HG03159 (cell line): ENCODE results near the gene WNT9A.

Experiments
- ATAC-seq: cut with Tn5 transposase; IDR thresholded peaks from one replicate; pipeline ENCODE4 v1.9.1; 2021; ENCODE audit warnings: mild to moderate bottlenecking, moderate library complexity; ENCODE audit not compliant: unreplicated experiment

WNT9A gene

DNA sequence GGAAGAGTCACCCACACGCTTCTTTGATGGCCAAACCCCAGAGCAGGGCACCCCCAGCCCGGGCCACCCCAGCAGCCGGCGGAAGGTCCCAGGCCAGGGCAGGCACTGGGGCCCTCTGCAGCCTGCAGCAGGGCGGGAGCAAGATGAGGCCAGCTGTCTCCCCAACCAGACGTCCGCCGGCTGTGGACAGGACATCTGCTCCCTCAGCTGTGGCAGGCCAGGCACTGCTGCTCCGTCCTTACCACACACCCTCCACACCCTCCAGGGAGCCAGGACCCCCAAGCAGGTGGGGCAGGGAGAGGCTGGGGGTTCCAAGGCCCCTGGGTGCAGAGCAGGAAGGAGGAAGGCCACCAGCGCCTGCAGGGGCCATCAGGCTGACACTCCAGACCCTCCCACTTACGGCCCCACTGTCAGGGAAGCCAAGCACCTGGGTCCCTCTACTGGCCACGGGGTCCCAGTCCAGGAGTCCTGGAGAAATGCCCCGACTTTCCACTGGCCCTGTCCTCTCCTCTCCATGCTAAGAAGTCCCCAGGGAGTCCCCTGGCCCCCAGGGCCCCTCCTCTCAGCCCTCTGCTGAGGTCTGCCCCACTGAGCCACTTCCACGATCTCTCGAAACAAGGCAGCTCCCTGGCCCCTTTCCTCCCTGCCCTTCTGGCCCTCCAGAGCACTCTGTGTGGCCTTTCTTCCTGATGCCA lies 5.6 kb downstream of the WNT9A start:
- ATAC-seq = no peak

DNA sequence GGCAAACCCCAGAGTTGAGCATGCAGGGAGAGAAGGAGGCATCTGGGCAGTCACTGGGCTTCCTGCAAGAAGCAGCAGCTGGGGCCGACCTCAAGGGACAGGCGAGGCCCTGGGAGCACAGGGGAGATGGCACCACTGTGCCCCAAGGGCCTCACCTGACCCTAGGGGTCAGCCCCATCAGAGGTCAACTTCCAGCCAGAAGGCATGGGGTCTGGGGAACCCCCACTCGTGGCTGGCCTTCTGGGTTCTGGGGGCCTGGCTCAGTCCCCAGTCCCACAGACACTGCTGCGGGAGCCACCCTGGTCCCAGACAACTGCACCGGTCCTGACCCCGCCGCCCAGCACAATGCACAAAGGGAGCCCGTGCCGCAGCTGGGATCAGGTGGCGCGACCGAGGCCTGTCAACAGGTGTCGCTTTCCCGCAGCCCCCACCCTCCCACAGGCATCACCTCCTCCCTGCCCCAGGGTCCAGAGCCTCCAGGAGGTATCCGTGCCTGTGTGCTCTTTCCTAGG lies 6.2 kb downstream of the WNT9A start:
- ATAC-seq = no peak

DNA sequence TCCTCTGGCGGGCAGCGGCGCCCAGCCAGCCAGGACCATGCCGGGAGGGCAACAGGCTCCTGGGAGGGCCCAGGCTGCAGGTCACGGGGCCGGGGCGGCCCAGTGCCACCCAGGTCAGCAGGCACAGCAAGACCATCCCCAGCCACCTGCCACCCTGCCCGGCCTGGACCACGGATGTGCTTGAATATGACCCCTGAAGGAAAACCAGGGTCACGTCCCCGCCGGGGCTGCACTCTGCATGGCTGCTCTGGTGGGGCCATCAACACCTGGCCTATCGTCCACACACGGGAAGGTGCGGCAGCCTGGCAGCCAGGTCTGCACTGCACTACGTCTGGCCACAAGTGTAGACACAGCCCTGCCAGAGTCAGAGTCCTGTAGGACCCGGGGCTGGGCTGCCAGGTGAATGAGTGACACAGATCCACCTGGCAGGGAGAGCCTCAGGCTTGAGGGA lies 6.9 kb downstream of the WNT9A start:
- no peak for ATAC-seq

GRCh38 chr1:227939791-227940771 lies 7.7 kb downstream of the WNT9A start:
- ATAC-seq = no peak

DNA sequence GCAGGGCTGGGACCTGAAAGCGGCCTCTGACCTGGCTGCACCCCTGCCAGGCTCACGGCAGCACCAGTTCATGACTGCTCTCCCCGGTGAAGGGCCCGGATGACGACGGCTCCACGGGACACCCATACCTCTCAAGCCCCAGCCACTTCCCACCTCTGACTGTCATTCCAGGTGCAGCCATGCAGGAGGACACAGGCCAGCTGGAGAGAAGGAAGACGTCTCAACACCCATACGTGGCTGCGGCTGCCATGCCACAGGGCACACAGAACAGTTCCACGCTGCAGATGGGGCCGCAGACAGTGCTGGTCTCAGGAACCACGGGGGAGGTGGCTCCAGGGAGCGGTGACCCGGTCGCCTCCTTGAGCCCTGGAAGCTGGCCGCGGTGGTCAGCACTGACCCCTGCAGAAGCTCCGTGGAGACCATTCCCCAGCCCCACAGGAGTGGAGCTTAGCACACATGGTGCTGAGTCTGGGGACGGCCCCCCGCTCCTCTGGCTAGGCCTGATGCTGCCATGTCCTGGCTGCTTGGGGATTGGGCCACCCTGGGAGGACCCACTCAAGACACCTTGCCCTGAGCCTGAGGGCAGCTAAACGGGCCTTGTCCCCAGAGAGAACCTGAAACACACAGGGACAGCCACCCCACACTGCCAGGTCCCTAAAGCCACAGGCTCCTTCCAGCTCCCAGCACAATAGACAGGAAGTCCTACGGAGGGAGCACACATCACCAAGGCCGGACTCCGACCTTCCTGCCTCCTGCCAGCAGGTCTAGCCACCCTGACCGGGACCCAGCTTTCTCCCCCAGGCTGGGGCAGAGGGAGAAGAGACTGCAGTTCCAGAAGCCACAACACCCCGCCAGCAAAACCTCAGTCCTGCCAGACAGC lies 8.6 kb downstream of the WNT9A start:
- ATAC-seq = no peak

- ATAC-seq = no peak
These were observed 9.5 kb downstream of the WNT9A start for GRCh38 chr1:227938276-227938675.

DNA sequence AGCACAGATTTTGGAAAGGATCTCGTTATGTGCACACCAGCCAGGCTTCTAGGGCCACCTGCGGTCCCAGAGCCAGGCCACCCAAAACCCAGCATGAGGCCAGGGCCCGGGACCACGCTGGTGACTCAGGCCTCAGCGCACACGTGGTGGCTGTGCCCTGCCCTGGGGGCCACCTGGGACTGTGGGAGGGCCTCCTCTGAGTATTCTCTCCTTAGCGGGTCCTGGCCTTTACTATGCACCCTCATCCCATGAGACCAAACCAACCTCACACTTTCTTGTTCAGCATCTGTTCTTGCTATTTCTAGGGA lies 9.9 kb downstream of the WNT9A start:
- ATAC-seq = no peak

DNA sequence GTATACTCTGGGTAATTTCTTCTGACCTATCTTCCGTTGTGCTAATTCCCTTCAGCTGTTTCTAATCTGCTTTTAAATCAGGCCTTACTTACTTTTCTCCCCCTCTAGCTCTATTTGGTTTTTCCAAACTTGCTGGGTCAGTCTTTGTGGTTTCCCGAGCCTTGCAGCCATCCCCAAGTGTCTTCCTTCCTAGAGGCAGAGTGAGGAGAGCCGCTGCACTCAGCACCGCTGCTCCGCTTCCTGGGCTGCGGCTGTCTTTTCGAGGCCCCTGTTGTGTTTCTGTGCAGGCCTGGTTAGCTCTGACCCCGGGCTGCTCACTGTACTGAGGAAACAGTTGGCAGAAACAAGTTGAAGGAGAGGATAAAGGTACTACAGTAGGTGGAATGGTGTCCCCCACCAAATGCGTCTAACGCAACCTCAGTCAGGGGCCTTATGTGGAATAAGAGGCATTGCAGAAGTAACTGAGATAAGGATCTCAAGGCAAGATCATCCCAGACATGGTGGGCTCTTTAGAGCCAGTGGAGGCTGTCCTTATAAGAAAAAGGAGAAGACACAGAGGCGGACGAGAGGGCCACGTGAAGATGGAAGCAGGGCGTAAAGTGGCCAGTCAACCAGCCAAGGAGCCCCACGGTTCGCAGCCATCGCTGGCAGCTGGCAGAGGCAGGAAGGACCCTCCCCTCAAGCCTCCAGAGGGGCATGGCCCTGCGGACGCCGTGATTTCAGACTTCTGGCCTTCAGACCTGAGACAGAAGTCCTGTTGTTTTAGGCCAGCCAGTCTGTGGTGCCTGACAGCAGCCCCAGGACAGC lies 10.5 kb downstream of the WNT9A start:
- ATAC-seq = no peak

DNA sequence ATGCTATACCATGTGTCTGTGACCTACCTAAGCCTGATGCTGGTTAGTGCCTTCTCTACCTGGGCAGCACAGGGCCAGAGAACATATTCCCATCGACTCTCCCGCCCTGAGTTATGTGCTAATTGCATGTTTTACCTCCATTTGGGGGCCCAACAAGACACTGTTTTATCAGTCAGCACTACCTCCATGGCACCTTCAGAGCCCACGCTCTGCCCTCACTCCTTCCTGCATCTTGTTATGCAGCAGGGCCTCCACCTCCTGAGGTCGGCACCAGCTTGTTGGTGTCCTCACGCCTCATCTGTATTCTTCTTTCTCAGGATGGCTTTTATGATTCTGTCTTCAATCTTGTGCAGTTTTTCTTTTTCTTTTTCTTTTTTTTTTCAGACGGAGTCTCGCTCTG lies 11.9 kb downstream of the WNT9A start:
- no peak for ATAC-seq

DNA sequence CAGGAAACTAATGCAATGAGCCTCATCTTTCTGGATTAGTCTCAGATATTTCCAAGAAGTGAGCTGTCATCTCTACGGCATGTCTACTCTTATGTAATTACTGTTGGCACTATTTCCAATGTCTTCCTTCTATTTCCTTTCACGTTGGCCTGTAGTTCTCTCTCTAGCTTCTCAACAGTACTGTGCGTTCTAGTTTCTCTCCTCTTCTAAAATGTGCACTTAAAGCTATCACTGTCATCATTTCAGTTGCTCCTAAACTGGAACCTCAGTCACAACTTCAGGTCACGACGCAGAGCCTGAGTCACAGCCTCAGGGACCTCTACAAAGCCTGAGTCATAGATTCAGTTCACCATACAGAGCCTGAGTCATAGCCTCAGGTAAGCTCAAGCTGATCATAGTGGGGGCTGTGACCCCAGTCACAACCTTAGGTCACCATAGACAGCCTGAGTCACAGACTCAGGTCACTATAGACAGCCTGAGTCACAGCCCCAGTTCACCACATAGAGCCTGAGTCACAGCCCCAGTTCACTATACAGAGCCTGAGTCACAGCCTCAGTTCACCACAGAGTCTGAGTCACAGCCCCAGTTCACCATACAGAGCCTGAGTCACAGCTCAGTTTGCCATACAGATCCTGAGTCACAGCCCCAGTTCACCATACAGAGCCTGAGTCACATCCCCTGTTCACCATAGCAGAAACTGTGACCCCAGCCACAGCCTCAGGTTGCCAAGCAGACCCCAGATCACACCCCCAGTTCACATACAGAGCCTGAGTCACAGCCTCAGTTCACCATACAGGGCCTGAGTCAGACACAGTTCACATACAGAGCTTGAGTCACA lies 13.0 kb downstream of the WNT9A start:
- ATAC-seq = no peak

DNA sequence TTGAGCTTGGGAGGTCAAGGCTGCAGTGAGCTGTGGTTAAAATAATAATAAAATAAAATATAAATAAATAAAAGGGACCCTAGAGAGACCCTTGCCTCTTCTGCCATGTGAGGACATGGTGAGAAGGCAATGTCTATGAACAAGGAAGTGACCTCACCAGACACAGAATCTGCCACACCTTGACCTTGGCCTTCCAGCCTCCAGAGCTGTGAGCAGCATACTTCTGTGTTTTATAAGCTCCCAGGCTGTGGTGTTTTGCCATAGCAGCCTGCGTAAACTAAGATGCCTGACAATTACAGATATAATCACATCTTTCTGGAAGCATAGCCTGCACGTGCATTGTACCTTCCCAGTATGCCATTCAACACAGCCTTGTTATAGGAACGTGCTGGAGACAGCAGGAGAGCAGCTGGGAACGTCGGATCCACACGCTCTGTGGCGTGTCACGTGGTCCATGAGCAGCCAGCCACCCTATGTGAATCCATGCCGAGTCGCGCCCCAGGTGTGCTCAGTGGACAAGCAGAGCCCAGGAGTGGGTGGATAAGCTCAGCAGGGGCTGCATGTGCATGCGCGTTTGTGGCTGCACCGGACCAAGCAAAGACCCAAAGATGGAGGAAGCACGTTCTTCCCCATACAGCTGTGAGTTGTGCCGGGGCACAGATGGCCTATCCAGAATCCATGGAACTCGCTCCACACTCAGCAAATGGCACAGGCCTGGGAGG lies 17.8 kb downstream of the WNT9A start:
- no peak for ATAC-seq

- no peak for ATAC-seq
These were observed 18.8 kb downstream of the WNT9A start for GRCh38 chr1:227928811-227929375.

DNA sequence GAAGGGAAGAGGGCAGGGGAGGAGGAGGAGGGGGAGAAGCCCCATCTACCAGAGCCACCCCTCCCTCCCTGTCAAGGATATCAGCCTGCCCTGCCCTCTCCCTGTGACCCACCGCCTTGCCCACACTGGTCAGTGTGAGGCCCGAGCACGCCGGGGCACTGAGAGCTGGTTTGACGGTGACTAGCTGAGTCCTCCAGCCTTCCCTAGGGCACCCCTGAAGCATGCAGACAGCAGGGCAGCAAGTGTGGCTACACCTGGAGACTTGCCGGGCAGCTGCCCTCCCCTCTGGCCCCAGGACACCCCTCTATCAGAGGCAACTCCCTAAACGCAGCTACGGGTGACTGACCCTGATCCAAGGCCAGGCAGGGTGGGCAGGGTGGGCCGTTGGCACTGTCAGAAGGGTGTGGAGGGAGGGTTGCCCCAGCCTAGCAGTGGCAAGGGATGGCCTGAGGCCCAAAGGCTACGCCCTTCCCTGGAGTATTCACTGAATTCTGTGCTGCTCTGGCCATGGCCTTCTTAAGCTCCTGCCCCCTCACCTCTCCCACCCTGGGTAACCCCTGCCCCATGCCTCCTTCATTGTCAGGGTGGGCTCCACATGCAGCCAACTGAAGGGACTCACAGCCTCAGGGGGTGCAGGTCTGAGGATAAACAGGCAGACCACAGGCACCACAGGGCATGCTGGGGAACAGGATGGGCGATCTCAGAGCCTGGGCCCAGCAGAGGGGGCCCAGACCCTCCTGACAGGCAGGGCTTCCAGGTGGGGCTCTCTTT lies 19.6 kb downstream of the WNT9A start:
- no peak for ATAC-seq

DNA sequence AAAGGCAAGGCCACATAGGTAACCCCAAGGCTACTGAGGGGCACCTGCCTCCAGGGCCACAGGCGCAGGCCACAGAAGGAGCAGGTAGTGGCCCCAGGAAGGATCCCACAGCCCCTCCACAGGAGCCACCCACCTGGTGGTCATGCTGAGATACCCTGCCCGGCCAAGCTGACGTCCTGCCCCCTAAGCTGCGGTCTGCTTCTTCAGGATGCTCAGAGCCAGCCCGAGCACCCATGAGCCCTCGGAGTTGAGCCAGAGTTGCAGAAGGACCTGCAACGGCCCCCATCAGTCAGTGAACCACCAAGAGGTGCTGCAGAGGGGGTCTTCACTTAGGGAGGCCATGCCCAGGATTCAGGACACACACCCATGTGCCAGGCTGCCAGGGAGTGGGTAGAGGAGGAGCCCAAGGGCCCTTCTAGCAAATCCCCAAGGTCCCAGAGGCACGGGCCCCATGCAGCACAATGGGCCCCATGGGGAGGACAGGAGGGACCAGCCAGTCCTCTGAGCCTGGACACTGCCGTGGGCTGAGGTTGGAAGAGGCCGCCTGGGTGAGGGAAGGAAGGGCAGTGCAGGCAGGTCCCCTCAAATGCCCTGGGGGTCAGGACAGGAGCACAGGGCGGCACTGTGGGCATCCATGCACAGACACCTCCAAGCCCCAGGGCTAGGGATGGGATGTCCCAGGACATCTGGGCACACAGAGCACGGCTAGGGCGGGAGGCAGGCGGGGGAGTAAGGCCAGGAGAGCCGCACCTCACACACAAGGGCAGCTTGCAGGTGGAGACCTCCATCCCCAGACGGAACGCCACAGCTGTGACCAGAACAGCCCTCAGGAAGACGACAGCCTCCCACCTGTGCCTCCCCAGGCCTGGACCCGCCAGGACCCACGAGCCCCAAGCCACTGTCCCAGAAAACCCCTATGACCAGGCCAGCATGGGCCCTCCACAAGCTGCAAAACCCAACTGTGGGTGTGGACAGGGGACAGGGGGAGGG lies 20.5 kb downstream of the WNT9A start:
- no peak for ATAC-seq

DNA sequence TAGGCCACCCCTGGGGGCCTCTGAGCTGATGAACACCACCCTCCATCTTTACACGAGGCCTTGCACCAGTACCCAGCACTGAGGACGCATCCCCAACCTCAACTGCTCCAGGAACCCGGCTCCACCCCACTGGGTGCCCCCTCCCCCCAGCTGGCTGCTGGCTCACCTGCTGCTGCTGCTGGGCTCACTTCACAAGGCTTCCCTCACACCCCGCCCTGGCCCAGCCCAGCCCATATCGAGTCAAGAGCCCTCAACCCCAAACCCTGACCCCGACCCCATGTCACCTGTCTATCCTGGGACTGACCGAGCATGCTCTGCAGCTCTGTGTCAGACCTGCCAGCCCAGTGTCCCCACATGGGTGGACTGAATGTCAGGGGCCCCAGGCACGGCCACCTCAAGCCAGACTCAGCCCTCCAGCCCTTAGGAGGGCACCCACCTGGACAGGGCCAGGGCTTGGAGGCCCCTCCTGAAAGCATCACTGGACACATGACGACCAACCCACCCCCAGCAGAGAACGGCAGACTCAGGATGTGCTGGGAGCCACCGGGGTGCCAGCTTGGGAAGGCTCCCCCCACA lies 21.4 kb downstream of the WNT9A start:
- ATAC-seq = no peak

- ATAC-seq = no peak
These were observed 22.0 kb downstream of the WNT9A start for GRCh38 chr1:227925582-227926198.
